K562 (cell line): ENCODE measurements around the gene BMF. TPM values are rescaled to one million over a fixed set of nuclear protein-coding genes. Genes with fewer than 3 reads are reported as not detected.

Experiments
- CCAR2 ChIP-seq: fragments of 200-400 bp; formaldehyde crosslinking; IDR thresholded peaks from 2 replicates; pipeline ENCODE4 v1.6.1; 2017; ENCODE audit warnings: mild to moderate bottlenecking, low read depth, low read length
- E2F6 ChIP-seq, 2 experiments: IDR thresholded peaks; 2 replicates each; pipeline ENCODE4 v1.6.1; 2011; ENCODE audit warnings: borderline replicate concordance in 1 of 2, control low read depth in 1 of 2, low read depth in 1 of 2, low read length in 1 of 2, mild to moderate bottlenecking in 1 of 2, mixed read lengths in 1 of 2, moderate library complexity in 1 of 2; ENCODE audit not compliant: insufficient read depth in 1 of 2, insufficient read length in 1 of 2, poor library complexity in 1 of 2, severe bottlenecking in 1 of 2; ENCODE audit errors: extremely low read depth in 1 of 2
- EP400 ChIP-seq: fragments of 450-650 bp; IDR thresholded peaks from 2 replicates; pipeline ENCODE4 v1.6.1; 2017; ENCODE audit warnings: antibody characterized with exemption, mild to moderate bottlenecking, moderate library complexity
- ETV1 ChIP-seq: fragments of 450-650 bp; conservative IDR thresholded peaks from 2 replicates; pipeline ENCODE4 v1.6.1; 2016; ENCODE audit warnings: missing genetic modification characterization, control low read depth, low read depth, missing compliant biosample characterization
- EWSR1 ChIP-seq: fragments of 450-650 bp; IDR thresholded peaks from 2 replicates; pipeline ENCODE4 v1.6.1; 2018; ENCODE audit warnings: borderline replicate concordance, mild to moderate bottlenecking, low read depth, moderate library complexity; ENCODE audit not compliant: partially characterized antibody
- FOXA1 ChIP-seq: fragments of 450-650 bp; IDR thresholded peaks from 2 replicates; pipeline ENCODE4 v1.6.1; 2016; ENCODE audit warnings: mild to moderate bottlenecking, borderline replicate concordance
- GTF2E2 ChIP-seq: fragments of 200-800 bp; sonication (Bioruptor generic); IDR thresholded peaks from 2 replicates; pipeline ENCODE4 v1.6.1; 2016; ENCODE audit warnings: missing genetic modification characterization, missing compliant biosample characterization
- HMG20B ChIP-seq: fragments of 250-450 bp; sonication (Bioruptor Pico); IDR thresholded peaks from 2 replicates; pipeline ENCODE4 v1.5.0; 2021; ENCODE audit warnings: mild to moderate bottlenecking
- HNRNPLL ChIP-seq: fragments of 200-400 bp; formaldehyde crosslinking; IDR thresholded peaks from 2 replicates; pipeline ENCODE4 v1.6.1; 2017; ENCODE audit warnings: low read length, low read depth, mild to moderate bottlenecking; ENCODE audit not compliant: poor library complexity, severe bottlenecking
- MXI1 ChIP-seq: IDR thresholded peaks from 2 replicates; pipeline ENCODE4 v1.6.1; 2011; ENCODE audit warnings: low read depth, mild to moderate bottlenecking, improper control_type of control experiment, low read length
- RBM17 ChIP-seq: fragments of 200-400 bp; formaldehyde crosslinking; IDR thresholded peaks from 2 replicates; pipeline ENCODE4 v1.6.1; 2017; ENCODE audit warnings: low read depth, mild to moderate bottlenecking, low read length, borderline replicate concordance
- RFX1 ChIP-seq: fragments of 450-650 bp; IDR thresholded peaks from 2 replicates; pipeline ENCODE4 v1.6.1; 2016; ENCODE audit warnings: mild to moderate bottlenecking, moderate library complexity
- RNF219 ChIP-seq: fragments of 250-450 bp; sonication (Bioruptor Pico); IDR thresholded peaks from 2 replicates; pipeline ENCODE4 v1.5.0; 2022; ENCODE audit warnings: mild to moderate bottlenecking
- TCFL5 ChIP-seq: fragments of 250-450 bp; sonication (Bioruptor Pico); conservative IDR thresholded peaks from 2 replicates; pipeline ENCODE4 v1.6.1; 2021; ENCODE audit warnings: mild to moderate bottlenecking, moderate library complexity, matching md5 sums
- TFAM ChIP-seq: fragments of 250-450 bp; sonication (Bioruptor Pico); conservative IDR thresholded peaks from 2 replicates; pipeline ENCODE4 v1.5.0; 2021; ENCODE audit warnings: mild to moderate bottlenecking, moderate library complexity
- THAP7 ChIP-seq: fragments of 250-450 bp; sonication (Bioruptor Pico); IDR thresholded peaks from 2 replicates; pipeline ENCODE4 v1.5.0; 2021
- ZC3H4 ChIP-seq: sonication (generic); formaldehyde crosslinking; IDR thresholded peaks from 2 replicates; pipeline ENCODE4 v1.9.0; 2021; ENCODE audit warnings: missing genetic modification reagents, borderline replicate concordance
- ZNF239 ChIP-seq: fragments of 250-450 bp; sonication (Bioruptor Pico); IDR thresholded peaks from 2 replicates; pipeline ENCODE4 v1.4.0; 2020; ENCODE audit warnings: mild to moderate bottlenecking
- ZNF395 ChIP-seq: fragments of 200-800 bp; sonication (Bioruptor generic); IDR thresholded peaks from 2 replicates; pipeline ENCODE4 v1.6.1; 2017; ENCODE audit warnings: missing genetic modification characterization, missing compliant biosample characterization
- ZNF76 ChIP-seq: fragments of 250-450 bp; sonication (Bioruptor Pico); IDR thresholded peaks from 2 replicates; pipeline ENCODE4 v1.4.0; 2020; ENCODE audit warnings: mild to moderate bottlenecking, moderate library complexity, borderline replicate concordance
- polyA plus RNA-seq, 8 experiments: library from polyadenylated mRNA; depleted of rRNA in 4 of 8; stranded (reverse) in 5 of 8; unstranded in 3 of 8; fragments of >200 nt; fragmentation: Nextera tagmentation in 2 of 8; fragmentation: Illumina TruSeq in 1 of 8; extraction: Ambion mirVana in 2 of 8; extraction: Trizol in 1 of 8; gene quantifications; 2 replicates each; pipeline versions ENCODE4 v1.2.1 to v1.2.3, GENCODE V29; 2011 to 2014; ENCODE audit warnings: inconsistent platforms in 1 of 8, missing spikeins in 1 of 8
- total RNA-seq, 7 experiments: library from RNA; depleted of rRNA in 6 of 7; stranded (reverse); fragments of >200 nt in 6 of 7; fragmentation: Illumina TruSeq in 2 of 7; extraction: Trizol in 2 of 7; gene quantifications; 2 replicates each; pipeline versions ENCODE4 v1.2.1 to v1.2.3, GENCODE V29; 2011 to 2021; ENCODE audit warnings: low replicate concordance in 1 of 7

Gene BMF
- total and polyA plus RNA-seq, 9 of the 15 experiments (the other 6 are each of a cell fraction or from before 2014, with no cell fraction given) = 0.25 to 0.91 (median 0.59) TPM; not detected in 2

- TF ChIP-seq ZNF76 (CRISPR knock-in tag) = no peak
- TF ChIP-seq THAP7 (CRISPR knock-in tag) = no peak
- TF ChIP-seq FOXA1 = no peak
- peak; percentile 44; the same call in 1 of the 2 replicates for TF ChIP-seq EP400
- TF ChIP-seq HNRNPLL = peak; percentile 34
- TF ChIP-seq RNF219 (CRISPR knock-in tag) = no peak
- TF ChIP-seq RBM17 = no peak
- TF ChIP-seq EWSR1 = no peak
- TF ChIP-seq TFAM = no peak
- TF ChIP-seq RFX1 = no peak
- no peak for TF ChIP-seq CCAR2
- TF ChIP-seq ETV1 = peak; percentile 71
- no peak for TF ChIP-seq MXI1
- TF ChIP-seq ZNF395 (CRISPR knock-in tag) = no peak; the same call in 1 of the 2 replicates
- no peak for TF ChIP-seq E2F6 (IDR thresholded peaks at IDR 0.05; ENCODE audit: borderline replicate concordance in 1 of 2, extremely low read depth in 1 of 2, insufficient read depth in 1 of 2, insufficient read length in 1 of 2, low read depth in 1 of 2, low read length in 1 of 2, poor library complexity in 1 of 2, severe bottlenecking in 1 of 2)
- TF ChIP-seq GTF2E2 = no peak
- no peak for TF ChIP-seq TCFL5
- TF ChIP-seq HMG20B (CRISPR knock-in tag) = no peak
- TF ChIP-seq ZC3H4 (CRISPR knock-in tag) = 0 out of 2 replicates have a peak, but pooled peaks have one; percentile 24
- TF ChIP-seq ZNF239 (CRISPR knock-in tag) = no peak
Measured at GRCh38 chr15:40098489-40099261, 10.0 kb downstream of the BMF start (continued).
